Uterus (tissue), 4 donors: ENCODE data around the gene ADRA2C. TPM values are rescaled to one million over a fixed set of nuclear protein-coding genes. Genes with fewer than 3 reads are reported as not detected.

ENCODE experiments used
- DNase-seq, 2 donors: peaks; one replicate each; pipeline ENCODE4 v3.0.0-alpha.2; 2019 to 2020
- H3K27ac ChIP-seq, 2 donors: fragments of 200-600 bp; sonication (generic); 1 replicate in 1 of 2; 2 replicates in 1 of 2; pipeline ENCODE4 v1.5.1; 2016 to 2018
- H3K27me3 ChIP-seq, 2 donors: fragments of 200-600 bp; sonication (generic); one replicate each; pipeline ENCODE4 v1.5.1; 2018 to 2019; ENCODE audit warnings: control low read depth in 1 of 2
- H3K36me3 ChIP-seq, 2 donors: fragments of 200-600 bp; sonication (generic); one replicate each; pipeline ENCODE4 v1.5.1; 2019; ENCODE audit warnings: control low read depth in 1 of 2
- H3K4me1 ChIP-seq, 2 donors: fragments of 200-600 bp; sonication (generic); one replicate each; pipeline ENCODE4 v1.5.1; 2018 to 2019; ENCODE audit warnings: control low read depth in 1 of 2
- H3K4me3 ChIP-seq, 2 donors: fragments of 200-600 bp; sonication (generic); 1 replicate in 1 of 2; 2 replicates in 1 of 2; pipeline ENCODE4 v1.5.1; 2018 to 2019; ENCODE audit warnings: mild to moderate bottlenecking in 1 of 2
- H3K9me3 ChIP-seq, 2 donors: fragments of 200-600 bp; sonication (generic); one replicate each; pipeline ENCODE4 v1.5.1; 2019; ENCODE audit warnings: control low read depth in 1 of 2
- CTCF ChIP-seq, 4 experiments: fragments of 200-600 bp in 2 of 4; fragments of 450-650 bp in 2 of 4; sonication (generic) in 2 of 4; IDR thresholded peaks; one replicate each; pipeline ENCODE4 v1.5.1; 2016 to 2019; ENCODE audit warnings: antibody characterized with exemption in 4 of 4, mild to moderate bottlenecking in 2 of 4, moderate library complexity in 1 of 4
- POLR2A ChIP-seq, 2 donors: fragments of 450-650 bp; IDR thresholded peaks; one replicate each; pipeline ENCODE4 v1.6.1; 2016; ENCODE audit warnings: antibody characterized with exemption in 2 of 2, mild to moderate bottlenecking in 1 of 2, moderate library complexity in 1 of 2
- intact Hi-C: fragments of 100-400 bp; cut with DNase I; formaldehyde crosslinking; loops from one replicate; pipeline ENCODE4 v1.15.1; 2023; ENCODE audit warnings: low total_unique reads
- total RNA-seq, 4 donors: library from RNA; depleted of rRNA in 3 of 4; stranded (reverse); fragments of >200 nt in 3 of 4; gene quantifications; one replicate each; pipeline versions ENCODE4 v1.1.0 to v1.2.4, GENCODE V29; 2014 to 2023
- donor health status: DM: yes; HTN: yes; CAD: no.

The ADRA2C gene
- total RNA-seq, 4 donors from 2014 or later: 4.1 to 75.0 (median 24.7) TPM

- intact Hi-C loops: no loop called here
- TF ChIP-seq CTCF (IDR thresholded peaks at IDR 0.05): no peak
- TF ChIP-seq POLR2A (IDR thresholded peaks at IDR 0.05): no peak
Measured at GRCh38 chr4:3777033-3777390, 10.8 kb downstream of the ADRA2C start.

GRCh38 chr4:3777669-3778068 is 11.5 kb downstream of the ADRA2C start:
- no peak for DNase-seq
- intact Hi-C loops: no loop called here
- no peaks in the 10 kb centered on the region for H3K4me1 ChIP-seq
- no peaks in the 10 kb centered on the region for H3K36me3 ChIP-seq
- H3K9me3 ChIP-seq: no peaks in the 10 kb centered on the region
- TF ChIP-seq CTCF (IDR thresholded peaks at IDR 0.05): no peak
- TF ChIP-seq POLR2A (IDR thresholded peaks at IDR 0.05): no peak
- H3K27ac ChIP-seq: no peak overlapping the region
- no peaks in the 10 kb centered on the region for H3K27me3 ChIP-seq
- no peak overlapping the region for H3K4me3 ChIP-seq

More at GRCh38 chr4:3777033-3777390, 10.8 kb downstream of the ADRA2C start:
- Histone ChIP-seq H3K36me3 (no peaks in the 10 kb centered on the region), H3K4me1 (no peaks in the 10 kb centered on the region), H3K9me3 (no peaks in the 10 kb centered on the region), H3K27me3 (no peaks in the 10 kb centered on the region), H3K4me3 (no peak overlapping the region), H3K27ac (no peak overlapping the region)
- no peak for DNase-seq

GRCh38 chr4:3779509-3779908 is 13.3 kb downstream of the ADRA2C start:
- DNase-seq: no peak
- Histone ChIP-seq H3K9me3 (no peaks in the 10 kb centered on the region), H3K27ac (no peak overlapping the region), H3K4me3 (no peak overlapping the region), H3K27me3 (no peaks in the 10 kb centered on the region), H3K36me3 (no peaks in the 10 kb centered on the region), H3K4me1 (no peaks in the 10 kb centered on the region)
- intact Hi-C loops: no loop called here
- TF ChIP-seq CTCF (IDR thresholded peaks at IDR 0.05) (no peak), POLR2A (IDR thresholded peaks at IDR 0.05) (no peak)

- H3K27me3 ChIP-seq: no peaks in the 10 kb centered on the region
- intact Hi-C loops: no loop called here
- TF ChIP-seq CTCF (IDR thresholded peaks at IDR 0.05): no peak
- TF ChIP-seq POLR2A (IDR thresholded peaks at IDR 0.05): no peak
- no peak overlapping the region for H3K27ac ChIP-seq
- H3K4me3 ChIP-seq: no peak overlapping the region
- no peak for DNase-seq
- H3K36me3 ChIP-seq: no peaks in the 10 kb centered on the region
- no peaks in the 10 kb centered on the region for H3K9me3 ChIP-seq
- no peaks in the 10 kb centered on the region for H3K4me1 ChIP-seq
Measured at GRCh38 chr4:3780347-3781171, 14.4 kb downstream of the ADRA2C start.

- no peak overlapping the region for H3K4me3 ChIP-seq
- no peaks in the 10 kb centered on the region for H3K4me1 ChIP-seq
- H3K9me3 ChIP-seq: no peaks in the 10 kb centered on the region
- intact Hi-C loops: no loop called here
- H3K36me3 ChIP-seq: no peaks in the 10 kb centered on the region
- no peak for DNase-seq
- no peak overlapping the region for H3K27ac ChIP-seq
- no peaks in the 10 kb centered on the region for H3K27me3 ChIP-seq
- TF ChIP-seq POLR2A (IDR thresholded peaks at IDR 0.05) (no peak), CTCF (IDR thresholded peaks at IDR 0.05) (no peak)
Measured at GRCh38 chr4:3781193-3781886, 15.2 kb downstream of the ADRA2C start.
